Effector memory CD8-positive, alpha-beta T cell (primary cell): ENCODE measurements around the gene MKNK2.
A peak's percentile ranks its signal among the peaks of the same experiment; 100 is the strongest.

Source experiments
- ATAC-seq: fragments of 150-1000 bp; cut with Tn5 transposase; replicated peaks from 2 replicates; pipeline ENCODE4 v1.10.0; 2021; ENCODE audit warnings: mild to moderate bottlenecking, moderate library complexity
- DNase-seq, 3 experiments: peaks; one replicate each; pipeline ENCODE4 v3.0.0; 2021
- H3K27ac Mint-ChIP-seq, 2 donors: one replicate each; pipeline ENCODE4 v1.8.0; 2022; ENCODE audit warnings: mild to moderate bottlenecking in 2 of 2, mixed read lengths in 2 of 2, moderate library complexity in 2 of 2
- H3K27me3 Mint-ChIP-seq, 2 donors: one replicate each; pipeline ENCODE4 v1.8.0; 2022; ENCODE audit warnings: mixed read lengths in 2 of 2
- H3K36me3 Mint-ChIP-seq: one replicate; pipeline ENCODE4 v1.8.0; 2022; ENCODE audit warnings: mild to moderate bottlenecking, moderate library complexity, mixed read lengths; ENCODE audit not compliant: insufficient read depth
- H3K4me1 Mint-ChIP-seq, 2 donors: one replicate each; pipeline ENCODE4 v1.8.0; 2022; ENCODE audit warnings: low read depth in 2 of 2, mixed read lengths in 2 of 2
- H3K4me3 Mint-ChIP-seq, 2 donors: one replicate each; pipeline ENCODE4 v1.8.0; 2022; ENCODE audit warnings: mild to moderate bottlenecking in 2 of 2, mixed read lengths in 2 of 2, moderate library complexity in 2 of 2
- H3K9me3 Mint-ChIP-seq, 2 donors: one replicate each; pipeline ENCODE4 v1.8.0; 2022; ENCODE audit warnings: mixed read lengths in 2 of 2

The MKNK2 gene

GRCh38 chr19:2032296-2032941, 18.6 kb downstream of the MKNK2 start:
- Mint-ChIP-seq H3K27ac (peak overlapping the region; percentile 72 to 84), H3K9me3 (no peaks in the 10 kb centered on the region), H3K27me3 (no peaks in the 10 kb centered on the region)

GRCh38 chr19:2027361-2027760, 23.7 kb downstream of the MKNK2 start:
- DNase-seq (no peak), ATAC-seq (no peak)
- H3K4me3 Mint-ChIP-seq = no peak overlapping the region

More at GRCh38 chr19:2032296-2032941, 18.6 kb downstream of the MKNK2 start:
- Mint-ChIP-seq H3K36me3 (peaks cover 3% of the 10 kb centered on the region), H3K4me1 (peaks cover 18 to 20% of the 10 kb centered on the region in 2 donors), H3K4me3 (peak overlapping the region; percentile 58 to 78)
- DNase-seq (no peak), ATAC-seq (peak; percentile 67)

GRCh38 chr19:2026770-2027169, 24.3 kb downstream of the MKNK2 start:
- Mint-ChIP-seq H3K9me3 (no peaks in the 10 kb centered on the region), H3K27ac (no peak overlapping the region), H3K36me3 (peaks cover 4% of the 10 kb centered on the region), H3K4me3 (no peak overlapping the region), H3K4me1 (no peaks in the 10 kb centered on the region), H3K27me3 (no peaks in the 10 kb centered on the region)
- DNase-seq = no peak
- ATAC-seq = no peak

More at GRCh38 chr19:2027361-2027760, 23.7 kb downstream of the MKNK2 start:
- Mint-ChIP-seq H3K36me3 (peaks cover 4% of the 10 kb centered on the region), H3K27me3 (no peaks in the 10 kb centered on the region), H3K4me1 (peaks cover 4 to 5% of the 10 kb centered on the region in 2 donors), H3K27ac (no peak overlapping the region), H3K9me3 (no peaks in the 10 kb centered on the region)

GRCh38 chr19:2022289-2022688, 28.8 kb downstream of the MKNK2 start:
- Mint-ChIP-seq H3K27ac (no peak overlapping the region), H3K9me3 (no peaks in the 10 kb centered on the region), H3K4me3 (no peak overlapping the region), H3K27me3 (no peaks in the 10 kb centered on the region), H3K4me1 (peaks cover 0 to 6% of the 10 kb centered on the region in 2 donors), H3K36me3 (peaks cover 7% of the 10 kb centered on the region)
- ATAC-seq (no peak), DNase-seq (no peak)

GRCh38 chr19:2021453-2022140, 29.4 kb downstream of the MKNK2 start:
- Mint-ChIP-seq H3K27me3 (no peaks in the 10 kb centered on the region), H3K9me3 (no peaks in the 10 kb centered on the region), H3K27ac (no peak overlapping the region), H3K36me3 (peaks cover 8% of the 10 kb centered on the region), H3K4me1 (peaks cover 0 to 6% of the 10 kb centered on the region in 2 donors), H3K4me3 (no peak overlapping the region)
- ATAC-seq (no peak), DNase-seq (no peak)

GRCh38 chr19:2018752-2019151, 32.3 kb downstream of the MKNK2 start:
- Mint-ChIP-seq H3K4me1 (peaks cover 8 to 14% of the 10 kb centered on the region in 2 donors), H3K36me3 (peaks cover 7% of the 10 kb centered on the region), H3K27me3 (no peaks in the 10 kb centered on the region), H3K27ac (no peak overlapping the region), H3K9me3 (no peaks in the 10 kb centered on the region), H3K4me3 (no peak overlapping the region)
- ATAC-seq (no peak), DNase-seq (no peak)

GRCh38 chr19:2016041-2016807, 34.8 kb downstream of the MKNK2 start:
- DNase-seq = peak in 1 of 3 experiments; percentile 33
- no peak overlapping the region for H3K27ac Mint-ChIP-seq
- peak; percentile 41 for ATAC-seq
- H3K4me1 Mint-ChIP-seq = peaks cover 18 to 34% of the 10 kb centered on the region in 2 donors
- H3K4me3 Mint-ChIP-seq = peak overlapping the region; percentile 51 to 65
- no peaks in the 10 kb centered on the region for H3K9me3 Mint-ChIP-seq
- no peaks in the 10 kb centered on the region for H3K27me3 Mint-ChIP-seq
- peaks cover 12% of the 10 kb centered on the region for H3K36me3 Mint-ChIP-seq

GRCh38 chr19:2015608-2015950, 35.5 kb downstream of the MKNK2 start, which contains the start of gene BTBD2:
Gene BTBD2, minus strand, starts transcription at chr19:2015714. Its CDS starts 11 bp downstream, at chr19:2015703.
- Mint-ChIP-seq H3K27me3 (no peaks in the 10 kb centered on the region), H3K4me1 (peaks cover 24 to 37% of the 10 kb centered on the region in 2 donors), H3K36me3 (peaks cover 12% of the 10 kb centered on the region), H3K4me3 (peak within 1 kb of the TSS; percentile 74), H3K9me3 (no peaks in the 10 kb centered on the region), H3K27ac (peak within 1 kb of the TSS; percentile 55 to 68)
- DNase-seq (no peak), ATAC-seq (peak; percentile 30)

GRCh38 chr19:2014731-2015607, 36.1 kb downstream of the MKNK2 start:
- peak in 2 of 3 experiments; percentile 23 to 28 for DNase-seq
- H3K4me3 Mint-ChIP-seq = peak overlapping the region; percentile 74
- H3K9me3 Mint-ChIP-seq = no peaks in the 10 kb centered on the region
- H3K27ac Mint-ChIP-seq = peak overlapping the region; percentile 55 to 68
- H3K36me3 Mint-ChIP-seq = peaks cover 12% of the 10 kb centered on the region
- peak; percentile 66 for ATAC-seq
- H3K27me3 Mint-ChIP-seq = no peaks in the 10 kb centered on the region
- H3K4me1 Mint-ChIP-seq = peaks cover 27 to 37% of the 10 kb centered on the region in 2 donors

GRCh38 chr19:2014131-2014571, 36.9 kb downstream of the MKNK2 start:
- no peak for ATAC-seq
- H3K4me1 Mint-ChIP-seq = peaks cover 27 to 31% of the 10 kb centered on the region in 2 donors
- no peaks in the 10 kb centered on the region for H3K9me3 Mint-ChIP-seq
- peak overlapping the region; percentile 74 for H3K4me3 Mint-ChIP-seq
- no peak for DNase-seq
- peak overlapping the region; percentile 64 to 68 for H3K27ac Mint-ChIP-seq
- no peaks in the 10 kb centered on the region for H3K27me3 Mint-ChIP-seq
- peaks cover 12% of the 10 kb centered on the region for H3K36me3 Mint-ChIP-seq

GRCh38 chr19:2013683-2013961, 37.4 kb downstream of the MKNK2 start:
- no peak for DNase-seq
- peaks cover 12% of the 10 kb centered on the region for H3K36me3 Mint-ChIP-seq
- H3K9me3 Mint-ChIP-seq = no peaks in the 10 kb centered on the region
- H3K4me3 Mint-ChIP-seq = peak overlapping the region; percentile 74
- H3K4me1 Mint-ChIP-seq = peaks cover 27 to 31% of the 10 kb centered on the region in 2 donors
- ATAC-seq = no peak
- H3K27ac Mint-ChIP-seq = peak overlapping the region; percentile 64 to 68
- H3K27me3 Mint-ChIP-seq = no peaks in the 10 kb centered on the region

GRCh38 chr19:2012941-2013682, 37.9 kb downstream of the MKNK2 start:
- Mint-ChIP-seq H3K4me1 (peaks cover 27 to 31% of the 10 kb centered on the region in 2 donors), H3K4me3 (peak overlapping the region; percentile 12 to 74), H3K36me3 (peaks cover 12% of the 10 kb centered on the region), H3K9me3 (no peaks in the 10 kb centered on the region), H3K27me3 (no peaks in the 10 kb centered on the region), H3K27ac (peak overlapping the region; percentile 64 to 68)
- no peak for DNase-seq
- no peak for ATAC-seq
